ENCODE data around the gene STK40. TPM values are rescaled to one million over a fixed set of nuclear protein-coding genes. Genes with fewer than 3 reads are reported as not detected.
A peak's percentile ranks its signal among the peaks of the same experiment; 100 is the strongest.

Gene STK40
- total and polyA plus RNA-seq, 9 of the 15 experiments (the other 6 are each of a cell fraction or from before 2014, with no cell fraction given), result 0.69 to 94.3 (median 39.1) TPM

DNA sequence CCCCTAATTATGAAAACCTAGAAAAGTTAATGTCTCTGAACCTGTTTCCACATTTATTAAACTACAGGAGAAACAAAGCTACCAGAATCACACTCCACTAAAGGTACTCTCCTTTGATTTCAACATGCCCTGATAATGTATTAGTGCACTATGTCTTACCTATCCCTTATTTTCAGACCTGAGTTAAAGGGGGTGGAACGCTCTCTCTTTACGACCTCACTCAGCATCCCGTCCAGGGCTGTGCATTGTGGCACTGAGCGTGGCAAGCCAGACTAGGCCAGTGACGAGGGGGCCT, 11.3 kb upstream of the STK40 start:
- TF ChIP-seq LCOR (CRISPR knock-in tag; IDR thresholded peaks at IDR 0.05) (0 out of 2 replicates have a peak, but pooled peaks have one; percentile 55), KAT7 (CRISPR knock-in tag; IDR thresholded peaks at IDR 0.05; ENCODE audit: borderline replicate concordance) (peak; percentile 91), ZNF174 (CRISPR knock-in tag; IDR thresholded peaks at IDR 0.05) (no peak), ZNF324 (CRISPR knock-in tag; IDR thresholded peaks at IDR 0.05) (0 out of 2 replicates have a peak, but pooled peaks have one; percentile 14), MYNN (IDR thresholded peaks at IDR 0.05) (0 out of 2 replicates have a peak, but pooled peaks have one; percentile 15), MYNN (CRISPR knock-in tag; IDR thresholded peaks at IDR 0.05) (no peak), ZC3H4 (CRISPR knock-in tag; IDR thresholded peaks at IDR 0.05; ENCODE audit: borderline replicate concordance) (0 out of 2 replicates have a peak, but pooled peaks have one; percentile 89)
- TF ChIP-seq, protein P1, sequence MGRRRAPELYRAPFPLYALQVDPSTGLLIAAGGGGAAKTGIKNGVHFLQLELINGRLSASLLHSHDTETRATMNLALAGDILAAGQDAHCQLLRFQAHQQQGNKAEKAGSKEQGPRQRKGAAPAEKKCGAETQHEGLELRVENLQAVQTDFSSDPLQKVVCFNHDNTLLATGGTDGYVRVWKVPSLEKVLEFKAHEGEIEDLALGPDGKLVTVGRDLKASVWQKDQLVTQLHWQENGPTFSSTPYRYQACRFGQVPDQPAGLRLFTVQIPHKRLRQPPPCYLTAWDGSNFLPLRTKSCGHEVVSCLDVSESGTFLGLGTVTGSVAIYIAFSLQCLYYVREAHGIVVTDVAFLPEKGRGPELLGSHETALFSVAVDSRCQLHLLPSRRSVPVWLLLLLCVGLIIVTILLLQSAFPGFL (CRISPR knock-in tag; IDR thresholded peaks at IDR 0.05), result 0 out of 2 replicates have a peak, but pooled peaks have one; percentile 28
- TF ChIP-seq, protein P2, sequence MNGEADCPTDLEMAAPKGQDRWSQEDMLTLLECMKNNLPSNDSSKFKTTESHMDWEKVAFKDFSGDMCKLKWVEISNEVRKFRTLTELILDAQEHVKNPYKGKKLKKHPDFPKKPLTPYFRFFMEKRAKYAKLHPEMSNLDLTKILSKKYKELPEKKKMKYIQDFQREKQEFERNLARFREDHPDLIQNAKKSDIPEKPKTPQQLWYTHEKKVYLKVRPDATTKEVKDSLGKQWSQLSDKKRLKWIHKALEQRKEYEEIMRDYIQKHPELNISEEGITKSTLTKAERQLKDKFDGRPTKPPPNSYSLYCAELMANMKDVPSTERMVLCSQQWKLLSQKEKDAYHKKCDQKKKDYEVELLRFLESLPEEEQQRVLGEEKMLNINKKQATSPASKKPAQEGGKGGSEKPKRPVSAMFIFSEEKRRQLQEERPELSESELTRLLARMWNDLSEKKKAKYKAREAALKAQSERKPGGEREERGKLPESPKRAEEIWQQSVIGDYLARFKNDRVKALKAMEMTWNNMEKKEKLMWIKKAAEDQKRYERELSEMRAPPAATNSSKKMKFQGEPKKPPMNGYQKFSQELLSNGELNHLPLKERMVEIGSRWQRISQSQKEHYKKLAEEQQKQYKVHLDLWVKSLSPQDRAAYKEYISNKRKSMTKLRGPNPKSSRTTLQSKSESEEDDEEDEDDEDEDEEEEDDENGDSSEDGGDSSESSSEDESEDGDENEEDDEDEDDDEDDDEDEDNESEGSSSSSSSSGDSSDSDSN (IDR thresholded peaks at IDR 0.05; ENCODE audit: borderline replicate concordance in 1 of 2, low read depth in 2 of 2, low read length in 2 of 2), result no peak
- TF ChIP-seq, protein P3, sequence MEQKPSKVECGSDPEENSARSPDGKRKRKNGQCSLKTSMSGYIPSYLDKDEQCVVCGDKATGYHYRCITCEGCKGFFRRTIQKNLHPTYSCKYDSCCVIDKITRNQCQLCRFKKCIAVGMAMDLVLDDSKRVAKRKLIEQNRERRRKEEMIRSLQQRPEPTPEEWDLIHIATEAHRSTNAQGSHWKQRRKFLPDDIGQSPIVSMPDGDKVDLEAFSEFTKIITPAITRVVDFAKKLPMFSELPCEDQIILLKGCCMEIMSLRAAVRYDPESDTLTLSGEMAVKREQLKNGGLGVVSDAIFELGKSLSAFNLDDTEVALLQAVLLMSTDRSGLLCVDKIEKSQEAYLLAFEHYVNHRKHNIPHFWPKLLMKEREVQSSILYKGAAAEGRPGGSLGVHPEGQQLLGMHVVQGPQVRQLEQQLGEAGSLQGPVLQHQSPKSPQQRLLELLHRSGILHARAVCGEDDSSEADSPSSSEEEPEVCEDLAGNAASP (IDR thresholded peaks at IDR 0.05), result no peak
- TF ChIP-seq, protein P4, sequence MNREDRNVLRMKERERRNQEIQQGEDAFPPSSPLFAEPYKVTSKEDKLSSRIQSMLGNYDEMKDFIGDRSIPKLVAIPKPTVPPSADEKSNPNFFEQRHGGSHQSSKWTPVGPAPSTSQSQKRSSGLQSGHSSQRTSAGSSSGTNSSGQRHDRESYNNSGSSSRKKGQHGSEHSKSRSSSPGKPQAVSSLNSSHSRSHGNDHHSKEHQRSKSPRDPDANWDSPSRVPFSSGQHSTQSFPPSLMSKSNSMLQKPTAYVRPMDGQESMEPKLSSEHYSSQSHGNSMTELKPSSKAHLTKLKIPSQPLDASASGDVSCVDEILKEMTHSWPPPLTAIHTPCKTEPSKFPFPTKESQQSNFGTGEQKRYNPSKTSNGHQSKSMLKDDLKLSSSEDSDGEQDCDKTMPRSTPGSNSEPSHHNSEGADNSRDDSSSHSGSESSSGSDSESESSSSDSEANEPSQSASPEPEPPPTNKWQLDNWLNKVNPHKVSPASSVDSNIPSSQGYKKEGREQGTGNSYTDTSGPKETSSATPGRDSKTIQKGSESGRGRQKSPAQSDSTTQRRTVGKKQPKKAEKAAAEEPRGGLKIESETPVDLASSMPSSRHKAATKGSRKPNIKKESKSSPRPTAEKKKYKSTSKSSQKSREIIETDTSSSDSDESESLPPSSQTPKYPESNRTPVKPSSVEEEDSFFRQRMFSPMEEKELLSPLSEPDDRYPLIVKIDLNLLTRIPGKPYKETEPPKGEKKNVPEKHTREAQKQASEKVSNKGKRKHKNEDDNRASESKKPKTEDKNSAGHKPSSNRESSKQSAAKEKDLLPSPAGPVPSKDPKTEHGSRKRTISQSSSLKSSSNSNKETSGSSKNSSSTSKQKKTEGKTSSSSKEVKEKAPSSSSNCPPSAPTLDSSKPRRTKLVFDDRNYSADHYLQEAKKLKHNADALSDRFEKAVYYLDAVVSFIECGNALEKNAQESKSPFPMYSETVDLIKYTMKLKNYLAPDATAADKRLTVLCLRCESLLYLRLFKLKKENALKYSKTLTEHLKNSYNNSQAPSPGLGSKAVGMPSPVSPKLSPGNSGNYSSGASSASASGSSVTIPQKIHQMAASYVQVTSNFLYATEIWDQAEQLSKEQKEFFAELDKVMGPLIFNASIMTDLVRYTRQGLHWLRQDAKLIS (CRISPR knock-in tag; IDR thresholded peaks at IDR 0.05), result peak; percentile 57; the same call in 1 of the 2 replicates
- peaks cover 24% of the 10 kb centered on the region for H3K36me3 ChIP-seq (ENCODE audit: control insufficient read depth, insufficient read depth, low read length)
- POLR2A ChIA-PET, result interaction anchor here (0.6 to 10.6 kb wide), 12 partner anchors 9 to 773 kb away, joined by 3 to 315 read pairs (median 4); partner anchors contain the start of gene STK40
- in situ Hi-C loops (cut with MboI), result no loop called here
- no peaks in the 10 kb centered on the region for H3K9me3 ChIP-seq (replicated peaks; ENCODE audit: control insufficient read depth, insufficient read depth, low read depth, low read length)
- H3K27me3 ChIP-seq (ENCODE audit: control insufficient read depth in 2 of 2, insufficient read depth in 2 of 2, low read length in 2 of 2), result no peaks in the 10 kb centered on the region
- intact Hi-C loops (cut with micrococcal nuclease), result loop anchor here (1.0 kb wide), 1 partner anchor 11 kb away; no protein-coding TSS in a partner anchor
- peak overlapping the region; percentile 71 for H3K4me3 ChIP-seq
- H3K9me1 ChIP-seq (ENCODE audit: control insufficient read depth, insufficient read depth, low read length), result no peaks in the 10 kb centered on the region
- ATAC-seq (peak; percentile 39), DNase-seq (ENCODE audit: extremely low read depth in 1 of 4, low spot score in 3 of 4) (no peak), FAIRE-seq (no peak)
- no TSS peak for BruUV-seq (replicated peaks)
- H3K79me2 ChIP-seq (ENCODE audit: control insufficient read depth, insufficient read depth, low read length), result peaks cover 32% of the 10 kb centered on the region
- peak overlapping the region; percentile 85 for H2AFZ ChIP-seq (ENCODE audit: low read depth, low read length)
- H3K4me2 ChIP-seq (ENCODE audit: insufficient read depth, low read length), result peak overlapping the region; percentile 97
- H3K27ac ChIP-seq (ENCODE audit: extremely low read depth, low read depth, low read length), result peak overlapping the region; percentile 89
- peak overlapping the region; percentile 90 to 96 for H3K9ac ChIP-seq (ENCODE audit: insufficient read depth in 1 of 2, low read depth in 2 of 2, low read length in 2 of 2)
- CTCF ChIA-PET (ENCODE audit: low intra/inter-chr PET ratio), result no interaction called here
- peaks cover 20 to 40% of the 10 kb centered on the region in 2 experiments for H3K4me1 ChIP-seq (replicated peaks in 1 of 2; ENCODE audit: control insufficient read depth in 2 of 2, insufficient read depth in 2 of 2, low read length in 2 of 2)
- H4K20me1 ChIP-seq (replicated peaks; ENCODE audit: control insufficient read depth, insufficient read depth, low read length), result no peaks in the 10 kb centered on the region
- 3% methylated on average over 5 of the region's 5 CpGs for WGBS (ENCODE audit: insufficient coverage, low coverage, missing lambda C conversion rate)
